ENCODE measurements around the gene SMIM23. TPM values are rescaled to one million over a fixed set of nuclear protein-coding genes. Genes with fewer than 3 reads are reported as not detected.

SMIM23 gene
- total RNA-seq, 4 donors from 2014 or later: not detected

- Histone ChIP-seq H3K27me3 (no peaks in the 10 kb centered on the region), H3K4me1 (no peaks in the 10 kb centered on the region), H3K36me3 (no peaks in the 10 kb centered on the region), H3K27ac (peak overlapping the region; percentile 24), H3K9me3 (no peaks in the 10 kb centered on the region), H3K4me3 (no peak overlapping the region)
- DNase-seq (ENCODE audit: low spot score in 2 of 2): no peak
- 64% methylated on average over 2 of the region's 2 CpGs for WGBS
- TF ChIP-seq POLR2AphosphoS5 (IDR thresholded peaks at IDR 0.05): no peak
- no peak for TF ChIP-seq POLR2A (IDR thresholded peaks at IDR 0.05)
- no peak for TF ChIP-seq CTCF (IDR thresholded peaks at IDR 0.05)
- no peak for TF ChIP-seq EP300 (IDR thresholded peaks at IDR 0.05)
Measured at GRCh38 chr5:171795381-171795780, 9.8 kb downstream of the SMIM23 start.

GRCh38 chr5:171796436-171796835 is 10.8 kb downstream of the SMIM23 start:
- Histone ChIP-seq H3K4me3 (no peak overlapping the region), H3K9me3 (no peaks in the 10 kb centered on the region), H3K27ac (no peak overlapping the region), H3K4me1 (no peaks in the 10 kb centered on the region), H3K36me3 (no peaks in the 10 kb centered on the region), H3K27me3 (no peaks in the 10 kb centered on the region)
- 77% methylated on average over 8 of the region's 8 CpGs for WGBS
- no peak for DNase-seq (ENCODE audit: low spot score in 2 of 2)
- no peak for TF ChIP-seq POLR2AphosphoS5 (IDR thresholded peaks at IDR 0.05)
- TF ChIP-seq EP300 (IDR thresholded peaks at IDR 0.05): no peak
- no peak for TF ChIP-seq POLR2A (IDR thresholded peaks at IDR 0.05)
- no peak for TF ChIP-seq CTCF (IDR thresholded peaks at IDR 0.05)

GRCh38 chr5:171797543-171797942 is 11.9 kb downstream of the SMIM23 start:
- Histone ChIP-seq H3K27ac (no peak overlapping the region), H3K27me3 (no peaks in the 10 kb centered on the region), H3K4me1 (no peaks in the 10 kb centered on the region), H3K36me3 (no peaks in the 10 kb centered on the region), H3K4me3 (no peak overlapping the region), H3K9me3 (no peaks in the 10 kb centered on the region)
- no peak for DNase-seq (ENCODE audit: low spot score in 2 of 2)
- 87% methylated on average over 5 of the region's 5 CpGs for WGBS
- TF ChIP-seq POLR2A (IDR thresholded peaks at IDR 0.05): no peak
- TF ChIP-seq POLR2AphosphoS5 (IDR thresholded peaks at IDR 0.05): no peak
- no peak for TF ChIP-seq CTCF (IDR thresholded peaks at IDR 0.05)
- no peak for TF ChIP-seq EP300 (IDR thresholded peaks at IDR 0.05)

- H3K4me1 ChIP-seq: no peaks in the 10 kb centered on the region
- no peak overlapping the region for H3K27ac ChIP-seq
- H3K36me3 ChIP-seq: no peaks in the 10 kb centered on the region
- H3K4me3 ChIP-seq: no peak overlapping the region
- TF ChIP-seq EP300 (IDR thresholded peaks at IDR 0.05): no peak
- no peak for TF ChIP-seq CTCF (IDR thresholded peaks at IDR 0.05)
- TF ChIP-seq POLR2A (IDR thresholded peaks at IDR 0.05): no peak
- no peak for TF ChIP-seq POLR2AphosphoS5 (IDR thresholded peaks at IDR 0.05)
- H3K27me3 ChIP-seq: no peaks in the 10 kb centered on the region
- no peak for DNase-seq (ENCODE audit: low spot score in 2 of 2)
- no peaks in the 10 kb centered on the region for H3K9me3 ChIP-seq
- WGBS: 80% methylated on average over 8 of the region's 8 CpGs
Measured at GRCh38 chr5:171798418-171798817, 12.8 kb downstream of the SMIM23 start.

- Histone ChIP-seq H3K27me3 (peaks cover 20% of the 10 kb centered on the region), H3K4me3 (no peak overlapping the region), H3K27ac (no peak overlapping the region), H3K9me3 (no peaks in the 10 kb centered on the region), H3K4me1 (no peaks in the 10 kb centered on the region), H3K36me3 (no peaks in the 10 kb centered on the region)
- no peak for DNase-seq (ENCODE audit: low spot score in 2 of 2)
- TF ChIP-seq CTCF (IDR thresholded peaks at IDR 0.05) (no peak), POLR2AphosphoS5 (IDR thresholded peaks at IDR 0.05) (no peak), EP300 (IDR thresholded peaks at IDR 0.05) (no peak), POLR2A (IDR thresholded peaks at IDR 0.05) (no peak)
- 84% methylated on average over 1 of the region's 1 CpG for WGBS
Measured at GRCh38 chr5:171801839-171802238, 16.2 kb downstream of the SMIM23 start.

Measured in suprapubic skin (tissue), 4 donors.